HG03460 (cell line): ENCODE results near the gene CIDEC.

Source experiments
- ATAC-seq: cut with Tn5 transposase; IDR thresholded peaks from one replicate; pipeline ENCODE4 v1.9.1; 2021; ENCODE audit not compliant: unreplicated experiment

The CIDEC gene

DNA sequence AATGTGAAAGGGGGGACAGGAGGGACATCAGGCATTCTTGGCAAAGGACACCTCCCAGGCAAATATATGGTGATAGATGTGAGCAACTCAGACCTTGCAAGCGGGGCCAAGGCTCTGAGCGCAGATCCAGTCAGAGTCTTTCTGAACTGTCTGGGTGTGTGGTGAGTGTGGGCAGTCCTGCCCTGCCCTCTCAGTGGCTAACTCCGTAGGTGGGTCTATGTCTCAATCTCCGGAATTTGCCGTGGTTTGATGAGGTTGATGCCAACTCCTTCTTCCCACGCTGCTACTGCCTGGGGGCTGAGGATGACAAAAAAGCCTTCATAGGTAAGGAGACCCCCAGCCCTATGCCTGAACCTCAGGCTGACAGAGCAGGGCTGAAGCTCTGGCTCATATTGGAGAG is 62.6 kb downstream of the CIDEC start:
- no peak for ATAC-seq
